CMK (cell line): Measurements from ENCODE around the gene PDZD8.
"Not testable (repeated sequence)": the region's sequence is repeated elsewhere in the genome, so short reads cannot be mapped to it uniquely, and the experiment has no call there.

Experiments used
- DNase-seq: peaks from one replicate; pipeline ENCODE4 v3.0.0-alpha.2; 2010; ENCODE audit warnings: low read depth

Gene PDZD8

GRCh38 chr10:117290872-117291271 is 84.4 kb downstream of the PDZD8 start:
- not testable (repeated sequence) for DNase-seq

GRCh38 chr10:117284716-117285494 is 90.3 kb downstream of the PDZD8 start:
- no peak for DNase-seq

- no peak for DNase-seq
Observed at GRCh38 chr10:117277675-117278074, 97.6 kb downstream of the PDZD8 start.

GRCh38 chr10:117275121-117275520 is 100.1 kb downstream of the PDZD8 start:
- DNase-seq: no peak

GRCh38 chr10:117274509-117274908 is 100.7 kb downstream of the PDZD8 start:
- no peak for DNase-seq

- DNase-seq: no peak
Observed at GRCh38 chr10:117273980-117274379, 101.3 kb downstream of the PDZD8 start.

GRCh38 chr10:117272195-117273076 is 102.8 kb downstream of the PDZD8 start:
- DNase-seq: peak; percentile 41

GRCh38 chr10:117271427-117271826 is 103.8 kb downstream of the PDZD8 start:
- DNase-seq: no peak

- no peak for DNase-seq
Observed at GRCh38 chr10:117268907-117269306, 106.3 kb downstream of the PDZD8 start.

- DNase-seq: no peak
Observed at GRCh38 chr10:117268258-117268657, 107.0 kb downstream of the PDZD8 start.

GRCh38 chr10:117266812-117267211 is 108.4 kb downstream of the PDZD8 start:
- DNase-seq: no peak

- DNase-seq: peak; percentile 27
Observed at GRCh38 chr10:117266400-117266799, 108.8 kb downstream of the PDZD8 start.

GRCh38 chr10:117264782-117265181 is 110.5 kb downstream of the PDZD8 start:
- no peak for DNase-seq

GRCh38 chr10:117262903-117263293 is 112.3 kb downstream of the PDZD8 start:
- peak; percentile 54 for DNase-seq

- no peak for DNase-seq
Observed at GRCh38 chr10:117262291-117262902, 112.8 kb downstream of the PDZD8 start.

GRCh38 chr10:117261501-117261900 is 113.7 kb downstream of the PDZD8 start:
- DNase-seq: no peak

- DNase-seq: no peak
Observed at GRCh38 chr10:117260084-117260483, 115.2 kb downstream of the PDZD8 start.

- no peak for DNase-seq
Observed at GRCh38 chr10:117259279-117259678, 116.0 kb downstream of the PDZD8 start.

GRCh38 chr10:117257721-117258120 is 117.5 kb downstream of the PDZD8 start:
- no peak for DNase-seq

- no peak for DNase-seq
Observed at GRCh38 chr10:117256910-117257309, 118.3 kb downstream of the PDZD8 start.

- no peak for DNase-seq
Observed at GRCh38 chr10:117255835-117256460, 119.3 kb downstream of the PDZD8 start.
